HCEC 1CT (cell line): ENCODE data around the gene EGR1.

Experiments
- DNase-seq: peaks from one replicate; pipeline ENCODE4 v3.0.0-alpha.2; 2017

Gene EGR1

GRCh38 chr5:138465261-138466124 is at the start of gene EGR1:
TSS of gene EGR1 (plus strand) at chr5:138465479. CDS start at chr5:138465762, 283 bp downstream.
- peak; percentile 96 for DNase-seq

- DNase-seq, result no peak
Measured at GRCh38 chr5:138418444-138418843, 46.8 kb upstream of the EGR1 start.

GRCh38 chr5:138425079-138425478 is 40.2 kb upstream of the EGR1 start:
- DNase-seq, result no peak

- DNase-seq, result no peak
Measured at GRCh38 chr5:138435943-138436342, 29.3 kb upstream of the EGR1 start.

GRCh38 chr5:138438003-138438723 is 27.1 kb upstream of the EGR1 start:
- DNase-seq, result no peak

- peak; percentile 38 for DNase-seq
Measured at GRCh38 chr5:138438724-138439476, 26.4 kb upstream of the EGR1 start, which contains the start of gene REEP2. TSS of gene REEP2 (plus strand) at chr5:138439057. CDS start at chr5:138439209, 152 bp downstream.

- no peak for DNase-seq
Measured at GRCh38 chr5:138439477-138440158, 25.7 kb upstream of the EGR1 start.

- no peak for DNase-seq
Measured at GRCh38 chr5:138440159-138441073, 24.9 kb upstream of the EGR1 start.

- no peak for DNase-seq
Measured at GRCh38 chr5:138441221-138441620, 24.1 kb upstream of the EGR1 start.

- no peak for DNase-seq
Measured at GRCh38 chr5:138444078-138444773, 21.1 kb upstream of the EGR1 start.

- DNase-seq, result no peak
Measured at GRCh38 chr5:138444774-138445546, 20.3 kb upstream of the EGR1 start.

- no peak for DNase-seq
Measured at GRCh38 chr5:138445547-138446271, 19.6 kb upstream of the EGR1 start.

GRCh38 chr5:138448070-138448469 is 17.2 kb upstream of the EGR1 start:
- no peak for DNase-seq

GRCh38 chr5:138448481-138449398 is 16.5 kb upstream of the EGR1 start:
- DNase-seq, result no peak

- peak; percentile 70 for DNase-seq
Measured at GRCh38 chr5:138449501-138450239, 15.6 kb upstream of the EGR1 start.

GRCh38 chr5:138450971-138451370 is 14.3 kb upstream of the EGR1 start:
- DNase-seq, result no peak

- no peak for DNase-seq
Measured at GRCh38 chr5:138452720-138453119, 12.6 kb upstream of the EGR1 start.
